ENCODE data around the gene KIN. TPM values are rescaled to one million over a fixed set of nuclear protein-coding genes. Genes with fewer than 3 reads are reported as not detected.
A peak's percentile ranks its signal among the peaks of the same experiment; 100 is the strongest.
"Not testable (repeated sequence)": the region's sequence is repeated elsewhere in the genome, so short reads cannot be mapped to it uniquely, and the experiment has no call there.

KIN gene
- total RNA-seq, 1 donor from 2014 or later = 12.9 TPM

DNA sequence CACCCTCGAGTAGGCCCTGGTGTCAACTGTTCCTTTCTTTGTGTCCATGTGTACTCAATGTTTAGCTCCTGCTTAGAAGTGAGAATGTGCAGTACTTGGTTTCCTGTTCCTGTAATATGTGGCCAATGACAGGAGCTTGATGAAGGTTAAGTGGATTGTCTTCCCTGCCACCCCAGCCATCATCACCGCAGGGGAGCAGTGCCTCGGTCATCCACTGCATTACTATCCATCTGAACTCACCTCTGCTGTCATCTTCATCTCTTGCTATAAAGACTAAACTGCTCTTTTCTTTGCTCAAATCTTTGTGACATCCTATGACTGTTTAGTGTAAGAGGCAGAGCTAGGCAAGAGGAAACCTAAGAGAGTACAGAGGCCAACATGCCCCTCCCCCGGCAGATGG, 69.1 kb downstream of the KIN start:
- no peak overlapping the region for H3K4me3 Mint-ChIP-seq (ENCODE audit: unreplicated experiment)
- H3K4me1 Mint-ChIP-seq (ENCODE audit: low read depth, unreplicated experiment) = peaks cover 11% of the 10 kb centered on the region
- H3K27ac Mint-ChIP-seq (ENCODE audit: unreplicated experiment) = no peak overlapping the region
- H3K9me3 Mint-ChIP-seq (ENCODE audit: unreplicated experiment) = peaks cover 2% of the 10 kb centered on the region
- peaks cover 4% of the 10 kb centered on the region for H3K27me3 Mint-ChIP-seq (ENCODE audit: unreplicated experiment)
- DNase-seq = peak; percentile 36
- H3K36me3 Mint-ChIP-seq (ENCODE audit: unreplicated experiment) = no peaks in the 10 kb centered on the region
- TF ChIP-seq, protein P1, sequence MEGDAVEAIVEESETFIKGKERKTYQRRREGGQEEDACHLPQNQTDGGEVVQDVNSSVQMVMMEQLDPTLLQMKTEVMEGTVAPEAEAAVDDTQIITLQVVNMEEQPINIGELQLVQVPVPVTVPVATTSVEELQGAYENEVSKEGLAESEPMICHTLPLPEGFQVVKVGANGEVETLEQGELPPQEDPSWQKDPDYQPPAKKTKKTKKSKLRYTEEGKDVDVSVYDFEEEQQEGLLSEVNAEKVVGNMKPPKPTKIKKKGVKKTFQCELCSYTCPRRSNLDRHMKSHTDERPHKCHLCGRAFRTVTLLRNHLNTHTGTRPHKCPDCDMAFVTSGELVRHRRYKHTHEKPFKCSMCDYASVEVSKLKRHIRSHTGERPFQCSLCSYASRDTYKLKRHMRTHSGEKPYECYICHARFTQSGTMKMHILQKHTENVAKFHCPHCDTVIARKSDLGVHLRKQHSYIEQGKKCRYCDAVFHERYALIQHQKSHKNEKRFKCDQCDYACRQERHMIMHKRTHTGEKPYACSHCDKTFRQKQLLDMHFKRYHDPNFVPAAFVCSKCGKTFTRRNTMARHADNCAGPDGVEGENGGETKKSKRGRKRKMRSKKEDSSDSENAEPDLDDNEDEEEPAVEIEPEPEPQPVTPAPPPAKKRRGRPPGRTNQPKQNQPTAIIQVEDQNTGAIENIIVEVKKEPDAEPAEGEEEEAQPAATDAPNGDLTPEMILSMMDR (IDR thresholded peaks at IDR 0.05; ENCODE audit: partially characterized antibody, unreplicated experiment) = no peak

DNA sequence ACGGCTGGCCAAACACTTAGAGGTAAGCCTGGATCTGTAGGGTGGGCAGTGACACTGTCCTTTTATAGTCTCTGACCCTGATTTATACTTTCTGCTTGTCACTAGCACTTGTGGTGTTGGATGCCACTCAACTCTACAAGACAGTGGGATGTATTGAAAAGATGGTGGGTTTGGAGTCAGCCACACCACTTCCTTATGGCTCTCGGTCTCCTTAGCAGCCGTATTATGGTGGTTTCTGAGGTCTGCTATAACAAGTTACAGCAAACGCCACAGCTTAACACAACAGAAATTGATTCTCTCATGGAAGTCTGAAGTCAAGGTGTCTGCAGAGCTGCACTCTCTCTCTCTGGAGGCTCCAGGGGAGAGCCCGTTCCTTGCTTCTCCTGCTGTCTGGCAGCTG, 70.0 kb downstream of the KIN start:
- H3K36me3 Mint-ChIP-seq (ENCODE audit: unreplicated experiment) = no peaks in the 10 kb centered on the region
- H3K4me1 Mint-ChIP-seq (ENCODE audit: low read depth, unreplicated experiment) = peaks cover 11% of the 10 kb centered on the region
- H3K9me3 Mint-ChIP-seq (ENCODE audit: unreplicated experiment) = peaks cover 3% of the 10 kb centered on the region
- H3K4me3 Mint-ChIP-seq (ENCODE audit: unreplicated experiment) = no peak overlapping the region
- H3K27ac Mint-ChIP-seq (ENCODE audit: unreplicated experiment) = peak overlapping the region; percentile 66
- no peak for DNase-seq
- TF ChIP-seq, protein P1 (IDR thresholded peaks at IDR 0.05; ENCODE audit: partially characterized antibody, unreplicated experiment) = no peak
- peaks cover 2% of the 10 kb centered on the region for H3K27me3 Mint-ChIP-seq (ENCODE audit: unreplicated experiment)

- TF ChIP-seq, protein P1 (IDR thresholded peaks at IDR 0.05; ENCODE audit: partially characterized antibody, unreplicated experiment) = no peak
- Mint-ChIP-seq H3K27me3 (ENCODE audit: unreplicated experiment) (peaks cover 2% of the 10 kb centered on the region), H3K4me3 (ENCODE audit: unreplicated experiment) (no peak overlapping the region), H3K36me3 (ENCODE audit: unreplicated experiment) (no peaks in the 10 kb centered on the region), H3K9me3 (ENCODE audit: unreplicated experiment) (peaks cover 3% of the 10 kb centered on the region), H3K27ac (ENCODE audit: unreplicated experiment) (no peak overlapping the region), H3K4me1 (ENCODE audit: low read depth, unreplicated experiment) (peaks cover 9% of the 10 kb centered on the region)
- DNase-seq = no peak
Measured at GRCh38 chr10:7715515-7715914, 72.3 kb downstream of the KIN start.

DNA sequence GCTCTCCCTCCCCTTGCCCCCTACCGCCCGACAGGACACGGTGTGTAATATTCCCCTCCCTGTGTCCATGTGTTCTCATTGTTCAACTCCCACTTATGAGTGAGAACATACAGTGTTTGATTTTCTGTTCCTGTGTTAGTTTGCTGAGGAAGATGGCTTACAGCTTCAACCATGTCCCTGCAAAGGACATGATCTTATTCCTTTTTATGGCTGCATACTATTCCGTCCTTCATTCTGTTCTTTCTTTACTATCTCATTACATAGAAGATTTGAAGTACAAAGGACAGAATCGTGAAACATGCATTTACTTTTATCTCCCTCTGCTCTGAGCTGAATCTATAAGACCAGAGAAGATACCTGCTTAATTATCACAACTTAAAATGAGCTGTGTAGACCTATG, 76.7 kb downstream of the KIN start:
- not testable (repeated sequence) for H3K9me3 Mint-ChIP-seq (ENCODE audit: unreplicated experiment); H3K4me3 Mint-ChIP-seq (ENCODE audit: unreplicated experiment)

GRCh38 chr10:7710446-7710845, 77.3 kb downstream of the KIN start:
- H3K27me3 Mint-ChIP-seq (ENCODE audit: unreplicated experiment) = peaks cover 2% of the 10 kb centered on the region
- TF ChIP-seq, protein P1 (IDR thresholded peaks at IDR 0.05; ENCODE audit: partially characterized antibody, unreplicated experiment) = no peak
- no peak overlapping the region for H3K4me3 Mint-ChIP-seq (ENCODE audit: unreplicated experiment)
- H3K36me3 Mint-ChIP-seq (ENCODE audit: unreplicated experiment) = no peaks in the 10 kb centered on the region
- peaks cover 3% of the 10 kb centered on the region for H3K9me3 Mint-ChIP-seq (ENCODE audit: unreplicated experiment)
- no peaks in the 10 kb centered on the region for H3K4me1 Mint-ChIP-seq (ENCODE audit: low read depth, unreplicated experiment)
- DNase-seq = no peak
- no peak overlapping the region for H3K27ac Mint-ChIP-seq (ENCODE audit: unreplicated experiment)

More for the DNA sequence above, 76.7 kb downstream of the KIN start:
- not testable (repeated sequence) for H3K36me3 Mint-ChIP-seq (ENCODE audit: unreplicated experiment); DNase-seq; H3K4me1 Mint-ChIP-seq (ENCODE audit: low read depth, unreplicated experiment); H3K27me3 Mint-ChIP-seq (ENCODE audit: unreplicated experiment)
- peak overlapping the region; percentile 20 for H3K27ac Mint-ChIP-seq (ENCODE audit: unreplicated experiment)

GRCh38 chr10:7708832-7709231, 79.0 kb downstream of the KIN start:
- Mint-ChIP-seq H3K4me1 (ENCODE audit: low read depth, unreplicated experiment) (no peaks in the 10 kb centered on the region), H3K36me3 (ENCODE audit: unreplicated experiment) (no peaks in the 10 kb centered on the region), H3K27me3 (ENCODE audit: unreplicated experiment) (no peaks in the 10 kb centered on the region), H3K27ac (ENCODE audit: unreplicated experiment) (no peak overlapping the region), H3K4me3 (ENCODE audit: unreplicated experiment) (no peak overlapping the region), H3K9me3 (ENCODE audit: unreplicated experiment) (peaks cover 3% of the 10 kb centered on the region)
- TF ChIP-seq, protein P1 (IDR thresholded peaks at IDR 0.05; ENCODE audit: partially characterized antibody, unreplicated experiment) = no peak
- no peak for DNase-seq

Measured in glutamatergic neuron (in vitro differentiated cells).